H1 (cell line): Measurements from ENCODE around the gene IGFBP6. TPM values are rescaled to one million over a fixed set of nuclear protein-coding genes. Genes with fewer than 3 reads are reported as not detected.

Experiments
- CTCF ChIA-PET: fragments of 300-600 bp; sonication (Branson Sonifier 250); formaldehyde crosslinking; loops from one replicate; lab custom pipeline; 2021; ENCODE audit not compliant: partially characterized antibody; lab: Charles Lee
- POLR2A ChIA-PET: fragments of 300-600 bp; sonication (Branson Sonifier 250); formaldehyde crosslinking; loops from one replicate; lab custom pipeline; 2021; ENCODE audit warnings: inconsistent platforms; ENCODE audit not compliant: partially characterized antibody; lab: Charles Lee
- DNase-seq, 2 experiments: peaks; one replicate each; pipeline versions ENCODE4 v3.0.0 to v3.0.0-alpha.2; 2010 to 2022; ENCODE audit warnings: low spot score in 2 of 2, low read depth in 1 of 2, mixed read lengths in 1 of 2
- FAIRE-seq: peaks from 2 replicates; lab custom pipeline; 2011; peaks lifted over from hg19 to GRCh38; lab: Jason Lieb, UNC
- H2AFZ ChIP-seq: 2 replicates; pipeline ENCODE4 v1.8.1; 2012; ENCODE audit warnings: low read length, inconsistent platforms
- H2AK5ac ChIP-seq: 2 replicates; pipeline ENCODE4 v1.6.1; 2013; ENCODE audit warnings: low read depth, low read length
- H2BK120ac ChIP-seq: replicated peaks from 2 replicates; pipeline ENCODE3; 2013; ENCODE audit warnings: low read depth, low read length, inconsistent platforms
- H2BK12ac ChIP-seq: 2 replicates; pipeline ENCODE4 v1.6.1; 2013; ENCODE audit warnings: low read depth, low read length
- H2BK15ac ChIP-seq: 2 replicates; pipeline ENCODE4 v1.6.1; 2013; ENCODE audit warnings: low read length
- H2BK20ac ChIP-seq: 2 replicates; pipeline ENCODE4 v1.6.1; 2013; ENCODE audit warnings: low read length
- H2BK5ac ChIP-seq: 2 replicates; pipeline ENCODE4 v1.6.1; 2013; ENCODE audit warnings: low read depth, low read length
- H3K14ac ChIP-seq: 2 replicates; pipeline ENCODE4 v1.6.1; 2013; ENCODE audit warnings: inconsistent platforms; ENCODE audit not compliant: insufficient read length
- H3K18ac ChIP-seq: 2 replicates; pipeline ENCODE4 v1.6.1; 2013; ENCODE audit warnings: low read length; ENCODE audit errors: extremely low read depth
- H3K23ac ChIP-seq: 2 replicates; pipeline ENCODE4 v1.6.1; 2013; ENCODE audit warnings: inconsistent platforms; ENCODE audit not compliant: insufficient read length
- H3K23me2 ChIP-seq: 2 replicates; pipeline ENCODE4 v1.6.1; 2013; ENCODE audit warnings: low read depth, low read length
- H3K27ac ChIP-seq: 2 replicates; pipeline ENCODE4 v1.6.1; 2011; ENCODE audit warnings: low read depth, low read length, inconsistent platforms
- H3K27me3 ChIP-seq, 4 experiments: replicated peaks in 1 of 4; 1 replicate in 1 of 4; 2 replicates in 3 of 4; pipeline versions ENCODE4 v1.6.1 to v1.8.1; 2011 to 2013; ENCODE audit warnings: low read length in 3 of 4, mild to moderate bottlenecking in 3 of 4, inconsistent platforms in 2 of 4, mixed read lengths in 2 of 4, moderate library complexity in 1 of 4; ENCODE audit not compliant: control insufficient read depth in 3 of 4, insufficient read depth in 3 of 4; ENCODE audit errors: extremely low read depth in 1 of 4
- H3K36me3 ChIP-seq, 4 experiments: 2 replicates each; pipeline versions ENCODE4 v1.6.1 to v1.8.1; 2011 to 2013; ENCODE audit warnings: mild to moderate bottlenecking in 4 of 4, low read length in 3 of 4, moderate library complexity in 2 of 4, control low read depth in 1 of 4, inconsistent platforms in 1 of 4; ENCODE audit not compliant: insufficient read depth in 4 of 4, control insufficient read depth in 2 of 4
- H3K4ac ChIP-seq: replicated peaks from 2 replicates; pipeline ENCODE3; 2013; ENCODE audit warnings: low read length, low read depth, mixed read lengths, inconsistent platforms; ENCODE audit not compliant: insufficient read length
- H3K4me1 ChIP-seq, 4 experiments: replicated peaks in 1 of 4; 1 replicate in 1 of 4; 2 replicates in 3 of 4; pipeline versions ENCODE4 v1.6.1 to v1.8.1; 2011 to 2013; ENCODE audit warnings: low read length in 3 of 4, inconsistent platforms in 2 of 4, mixed read lengths in 1 of 4; ENCODE audit not compliant: insufficient read depth in 4 of 4, control insufficient read depth in 3 of 4
- H3K4me2 ChIP-seq, 2 experiments: 2 replicates each; pipeline versions ENCODE4 v1.6.1 to v1.8.1; 2011 to 2013; ENCODE audit warnings: low read depth in 2 of 2, low read length in 2 of 2, control low read depth in 1 of 2, inconsistent platforms in 1 of 2, mild to moderate bottlenecking in 1 of 2; ENCODE audit not compliant: insufficient read depth in 1 of 2
- H3K4me3 ChIP-seq, 4 experiments: fragments of 200-600, 300-600 bp in 1 of 4; sonication (generic), shearing (Covaris generic), sonication (Bioruptor Twin) in 1 of 4; 2 replicates each; pipeline versions ENCODE4 v1.5.1 to v1.8.1; 2011 to 2016; ENCODE audit warnings: low read length in 4 of 4, low read depth in 3 of 4, control low read depth in 2 of 4, inconsistent platforms in 2 of 4, mild to moderate bottlenecking in 2 of 4, mixed read lengths in 1 of 4, moderate library complexity in 1 of 4; ENCODE audit not compliant: insufficient read depth in 2 of 4; ENCODE audit errors: extremely low read depth in 1 of 4
- H3K56ac ChIP-seq: replicated peaks from 2 replicates; pipeline ENCODE3; 2013; ENCODE audit warnings: low read depth, mild to moderate bottlenecking, mixed read lengths, low read length, inconsistent platforms; ENCODE audit not compliant: insufficient read length
- H3K79me1 ChIP-seq: 2 replicates; pipeline ENCODE4 v1.6.1; 2013; ENCODE audit warnings: low read depth, low read length, control low read depth
- H3K79me2 ChIP-seq, 2 experiments: 2 replicates each; pipeline versions ENCODE4 v1.6.1 to v1.8.1; 2012 to 2013; ENCODE audit warnings: low read length in 2 of 2, mild to moderate bottlenecking in 2 of 2, inconsistent platforms in 1 of 2; ENCODE audit not compliant: insufficient read depth in 2 of 2, control insufficient read depth in 1 of 2
- H3K9ac ChIP-seq, 4 experiments: replicated peaks in 1 of 4; 1 replicate in 1 of 4; 2 replicates in 3 of 4; pipeline versions ENCODE4 v1.6.1 to v1.8.1; 2011 to 2013; ENCODE audit warnings: low read depth in 3 of 4, low read length in 3 of 4, control low read depth in 2 of 4, mild to moderate bottlenecking in 2 of 4, moderate library complexity in 2 of 4, inconsistent platforms in 1 of 4; ENCODE audit errors: extremely low read depth in 1 of 4
- H3K9me3 ChIP-seq, 2 experiments: 2 replicates each; pipeline versions ENCODE4 v1.6.1 to v1.8.1; 2012 to 2013; ENCODE audit warnings: mild to moderate bottlenecking in 2 of 2, moderate library complexity in 2 of 2, control low read depth in 1 of 2, inconsistent platforms in 1 of 2, low read depth in 1 of 2, low read length in 1 of 2, mixed read lengths in 1 of 2; ENCODE audit not compliant: insufficient read depth in 2 of 2
- H4K20me1 ChIP-seq, 2 experiments: replicated peaks in 1 of 2; 2 replicates each; pipeline versions ENCODE3 to v1.8.1; 2011 to 2013; ENCODE audit warnings: inconsistent platforms in 2 of 2, low read length in 2 of 2, mild to moderate bottlenecking in 1 of 2; ENCODE audit not compliant: insufficient read depth in 2 of 2, control insufficient read depth in 1 of 2
- H4K5ac ChIP-seq: 2 replicates; pipeline ENCODE4 v1.6.1; 2013; ENCODE audit warnings: low read length, low read depth, mixed read lengths, inconsistent platforms; ENCODE audit not compliant: insufficient read length
- H4K8ac ChIP-seq: 2 replicates; pipeline ENCODE4 v1.8.0; 2013; ENCODE audit warnings: mild to moderate bottlenecking, moderate library complexity, low read length, inconsistent platforms; ENCODE audit not compliant: insufficient read depth; ENCODE audit errors: extremely low read depth
- H4K91ac ChIP-seq: replicated peaks from 2 replicates; pipeline ENCODE3; 2013; ENCODE audit warnings: low read length, mixed read lengths, inconsistent platforms; ENCODE audit not compliant: insufficient read length
- BCL11A ChIP-seq, 2 experiments: IDR thresholded peaks; one replicate each; pipeline ENCODE4 v1.6.1; 2011; ENCODE audit warnings: low read depth in 2 of 2, low read length in 2 of 2, mild to moderate bottlenecking in 2 of 2
- CHD2 ChIP-seq: IDR thresholded peaks from 2 replicates; pipeline ENCODE4 v1.6.1; 2012; ENCODE audit warnings: low read length, improper control_type of control experiment
- EP300 ChIP-seq, 2 experiments: IDR thresholded peaks; 1 replicate in 1 of 2; 2 replicates in 1 of 2; pipeline ENCODE4 v1.6.1; 2011 to 2012; ENCODE audit warnings: low read depth in 2 of 2, low read length in 2 of 2, mild to moderate bottlenecking in 2 of 2, borderline replicate concordance in 1 of 2, inconsistent platforms in 1 of 2, moderate library complexity in 1 of 2
- SIN3A ChIP-seq, 2 experiments: IDR thresholded peaks in 1 of 2; conservative IDR thresholded peaks in 1 of 2; 2 replicates each; pipeline ENCODE4 v1.6.1; 2011 to 2012; ENCODE audit warnings: low read length in 2 of 2, improper control_type of control experiment in 1 of 2, low read depth in 1 of 2, mild to moderate bottlenecking in 1 of 2
- TBP ChIP-seq: IDR thresholded peaks from 2 replicates; pipeline ENCODE4 v1.6.1; 2011; ENCODE audit warnings: low read depth, low read length, improper control_type of control experiment
- WGBS, 2 experiments: shearing (Covaris generic) in 1 of 2; methylation state at CpG; one replicate each; pipeline versions ENCODE4 v1.1.6 to v1.1.7; 2013 to 2015; ENCODE audit warnings: low lambda C conversion rate in 2 of 2, mixed read lengths in 2 of 2, inconsistent platforms in 1 of 2, low coverage in 1 of 2, missing lambda C conversion rate in 1 of 2; ENCODE audit not compliant: insufficient replicate concordance in 2 of 2, insufficient coverage in 1 of 2, insufficient read length in 1 of 2; ENCODE audit errors: extremely low coverage in 1 of 2, missing lambda C conversion rate in 1 of 2; 5-methylcytosine and 5-hydroxymethylcytosine counted together
- polyA plus RNA-seq, 7 experiments: library from polyadenylated mRNA; depleted of rRNA in 3 of 7; stranded (reverse) in 5 of 7; unstranded in 2 of 7; fragments of >200 nt in 5 of 7; fragments of 200-250 nt in 2 of 7; gene quantifications; 1 replicate in 5 of 7; 2 replicates in 1 of 7; 4 replicates in 1 of 7; pipeline versions ENCODE4 v1.2.1 to v1.2.3, GENCODE V29; 2011 to 2013; ENCODE audit warnings: missing spikeins in 2 of 7, mixed read lengths in 2 of 7
- total RNA-seq: library from RNA; stranded (reverse); fragmentation: NEBNext Ultra II Directional; extraction: Animal tissue kit (Norgen Biotek cat#: 25700); gene quantifications from 2 replicates; pipeline ENCODE4 v1.2.1, GENCODE V29; 2021

Gene IGFBP6
- total and polyA plus RNA-seq, 2 of the 8 experiments (the other 6 are each of a cell fraction or from before 2014, with no cell fraction given): 13.7 to 14.7 TPM

GRCh38 chr12:53093777-53094393, 3.6 kb upstream of the IGFBP6 start:
- Histone ChIP-seq H3K36me3 (no peaks in the 10 kb centered on the region), H3K23ac (no peak overlapping the region), H3K27ac (no peak overlapping the region), H2BK15ac (no peak overlapping the region), H3K27me3 (peaks cover 0 to 22% (median 13%) of the 10 kb centered on the region in 4 experiments; a peak in 5 of 7 replicates), H3K4me1 (peaks cover 2 to 17% (median 3%) of the 10 kb centered on the region in 4 experiments), H2AK5ac (0 out of 2 replicates have a peak overlapping the region, but pooled peaks have one; percentile 57), H3K56ac (no peak overlapping the region), H2BK20ac (no peak overlapping the region), H4K5ac (no peak overlapping the region), H4K91ac (no peak overlapping the region), H3K14ac (no peak overlapping the region), H2AFZ (0 out of 2 replicates have a peak overlapping the region, but pooled peaks have one; percentile 28), H3K9ac (no peak overlapping the region; a peak in 1 of 7 replicates), H3K18ac (no peak overlapping the region), H2BK120ac (no peak overlapping the region), H3K23me2 (peaks cover 25% of the 10 kb centered on the region), H3K79me1 (no peaks in the 10 kb centered on the region), H3K9me3 (no peaks in the 10 kb centered on the region), H3K4ac (no peak overlapping the region), H4K20me1 (no peaks in the 10 kb centered on the region), H3K79me2 (no peaks in the 10 kb centered on the region), H3K4me3 (no peak overlapping the region), H2BK12ac (no peak overlapping the region), H4K8ac (no peak overlapping the region), H3K4me2 (no peak overlapping the region), H2BK5ac (no peak overlapping the region)
- 74% methylated on average over 6 of the region's 6 CpGs; no CpG with 5 or more reads in 1 of the 2 experiments for WGBS, 2 experiments
- FAIRE-seq (no peak), DNase-seq (no peak)
- ChIA-PET CTCF (interaction anchor here (0.7 to 19.1 kb wide), 6 partner anchors 9 to 707 kb away, joined by 3 to 531 read pairs (median 4); partner anchors contain the start of genes SOAT2 and SPRYD3), POLR2A (interaction anchor here (0.7 to 2.9 kb wide), 5 partner anchors 9 to 31 kb away, joined by 3 to 13 read pairs (median 4); partner anchors contain the start of genes SOAT2 and SPRYD3)
- TF ChIP-seq TBP (no peak), SIN3A (conservative IDR thresholded peaks at IDR 0.05 in 1 of 2, IDR thresholded peaks at IDR 0.05 in 1 of 2; ENCODE audit: low read depth in 1 of 2, low read length in 2 of 2) (no peak), CHD2 (no peak), BCL11A (IDR thresholded peaks at IDR 0.05; ENCODE audit: low read depth in 2 of 2, low read length in 2 of 2) (no peak), EP300 (IDR thresholded peaks at IDR 0.05; ENCODE audit: borderline replicate concordance in 1 of 2, low read depth in 2 of 2, low read length in 2 of 2) (no peak)
